NOMO-1 treated with DMSO at 0.1 percent for 48 hours (cell line): ENCODE results near the gene RMDN2.
A peak's percentile ranks its signal among the peaks of the same experiment; 100 is the strongest.

Source experiments
- DNase-seq: peaks from one replicate; lab custom pipeline; 2025; ENCODE audit not compliant: unreplicated experiment; lab: John Stamatoyannopoulos, UW

The RMDN2 gene

DNA sequence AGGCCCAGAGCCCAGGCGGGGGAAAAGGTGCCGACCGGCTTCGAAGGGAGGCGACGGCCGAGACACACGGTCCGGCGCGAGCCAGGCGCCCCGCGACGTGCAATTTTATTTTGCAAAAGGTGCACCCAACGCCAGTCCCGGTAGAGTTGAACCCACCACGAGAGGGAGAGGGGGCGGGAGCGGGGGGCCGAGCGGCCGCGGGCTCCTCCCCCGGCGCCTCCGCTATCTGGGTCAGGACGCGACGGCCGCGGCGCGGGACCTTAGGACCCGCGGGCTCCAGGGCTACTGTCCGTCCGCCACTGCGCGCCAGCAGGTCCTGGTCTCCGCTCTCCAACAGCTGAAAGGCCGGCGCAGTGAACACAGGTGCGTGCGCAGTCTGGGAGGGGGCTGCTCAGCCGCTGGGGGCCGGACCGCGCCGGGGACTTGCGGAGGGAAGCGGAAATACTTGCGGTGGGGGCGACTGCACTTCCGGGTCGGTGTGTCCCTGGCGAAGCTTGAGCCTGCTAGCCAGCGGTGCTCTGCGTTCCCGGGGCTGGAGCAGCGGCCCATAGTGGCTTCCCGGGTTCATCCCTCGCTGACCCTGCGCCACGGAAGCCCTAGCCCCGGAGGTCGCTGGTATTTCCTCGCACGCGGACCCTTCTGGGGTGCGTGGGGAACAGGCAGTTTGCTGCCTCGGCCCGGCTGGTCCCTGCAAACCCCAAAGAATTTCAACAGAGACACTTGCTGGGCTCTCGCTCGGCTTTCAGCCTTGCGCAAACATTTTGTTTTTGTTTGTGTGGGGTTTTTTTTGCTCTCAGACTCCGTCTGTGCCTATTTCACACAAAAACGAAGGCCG lies at the start of gene RMDN2:
RMDN2 (plus strand) TSS at position 225 of the 835 bp plus-strand sequence. CDS start 3,991 bp downstream, outside the sequence.
- peak; percentile 84 for DNase-seq

- DNase-seq = no peak
Measured at GRCh38 chr2:37875403-37875906, 49.6 kb upstream of the RMDN2 start.

- no peak for DNase-seq
Measured at GRCh38 chr2:37876227-37876626, 48.9 kb upstream of the RMDN2 start.

GRCh38 chr2:37877457-37878315 lies 47.4 kb upstream of the RMDN2 start:
- peak; percentile 70 for DNase-seq

DNA sequence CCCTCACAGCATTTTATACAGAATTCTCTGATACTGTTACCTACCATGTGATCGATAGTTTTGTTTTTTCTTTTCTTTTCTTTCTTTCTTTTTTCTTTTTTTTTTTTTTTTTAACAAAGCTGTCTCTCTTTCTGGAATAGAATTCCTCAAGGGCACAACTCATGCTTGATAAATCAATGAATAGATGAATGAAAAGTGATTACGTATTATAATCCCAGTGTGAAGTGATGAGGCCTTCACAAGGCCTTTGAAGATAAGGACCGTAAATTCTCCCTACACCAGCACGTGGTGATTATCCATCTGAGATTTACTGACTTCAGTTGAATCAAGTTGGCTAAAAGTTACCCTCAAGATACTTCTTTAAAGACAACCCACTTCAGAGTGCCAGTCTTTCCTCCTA lies 46.6 kb upstream of the RMDN2 start:
- DNase-seq = no peak

GRCh38 chr2:37880551-37880950 lies 44.5 kb upstream of the RMDN2 start:
- DNase-seq = no peak

- DNase-seq = no peak
Measured at GRCh38 chr2:37881397-37881796, 43.7 kb upstream of the RMDN2 start.

- DNase-seq = no peak
Measured at GRCh38 chr2:37882036-37882435, 43.1 kb upstream of the RMDN2 start.

DNA sequence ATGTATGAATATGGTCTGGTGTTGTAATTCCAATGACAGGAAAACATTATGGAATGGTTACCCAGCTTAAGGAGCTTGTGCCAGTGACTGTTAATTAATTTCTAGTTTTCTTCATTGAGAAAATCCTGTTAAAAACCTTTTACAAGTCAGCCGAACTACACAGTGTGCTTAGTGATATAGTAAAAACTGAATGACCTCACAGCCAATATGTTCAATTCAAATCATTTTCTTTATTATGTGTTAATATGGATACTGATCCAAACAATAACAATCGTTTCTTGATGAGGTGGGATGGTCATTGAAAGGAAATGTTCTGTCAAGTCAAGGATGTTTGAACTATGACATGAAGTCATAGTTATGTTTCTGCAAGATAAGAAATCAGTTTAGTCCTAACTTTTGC lies 41.6 kb upstream of the RMDN2 start:
- DNase-seq = no peak

- no peak for DNase-seq
Measured at GRCh38 chr2:37885329-37885993, 39.6 kb upstream of the RMDN2 start.

GRCh38 chr2:37886745-37887144 lies 38.3 kb upstream of the RMDN2 start:
- no peak for DNase-seq

DNA sequence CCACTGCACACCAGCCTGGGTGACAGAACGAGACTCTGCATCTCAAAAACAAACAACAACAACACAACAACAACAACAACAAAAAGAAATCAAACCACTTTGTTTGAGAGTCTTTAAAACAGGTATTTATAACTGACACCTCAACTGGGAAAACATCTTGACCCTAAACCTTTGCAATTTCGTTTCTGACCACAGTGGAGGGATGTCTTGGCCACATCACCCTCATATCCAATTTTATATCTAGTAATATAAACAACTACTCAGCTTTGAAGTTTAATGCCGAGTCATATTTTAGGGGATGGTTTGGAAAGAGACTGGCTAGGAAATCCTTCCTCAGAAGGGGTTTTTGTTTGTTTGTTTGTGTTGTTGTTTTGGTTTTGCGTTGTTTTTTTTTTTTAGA lies 37.8 kb upstream of the RMDN2 start:
- DNase-seq = no peak

DNA sequence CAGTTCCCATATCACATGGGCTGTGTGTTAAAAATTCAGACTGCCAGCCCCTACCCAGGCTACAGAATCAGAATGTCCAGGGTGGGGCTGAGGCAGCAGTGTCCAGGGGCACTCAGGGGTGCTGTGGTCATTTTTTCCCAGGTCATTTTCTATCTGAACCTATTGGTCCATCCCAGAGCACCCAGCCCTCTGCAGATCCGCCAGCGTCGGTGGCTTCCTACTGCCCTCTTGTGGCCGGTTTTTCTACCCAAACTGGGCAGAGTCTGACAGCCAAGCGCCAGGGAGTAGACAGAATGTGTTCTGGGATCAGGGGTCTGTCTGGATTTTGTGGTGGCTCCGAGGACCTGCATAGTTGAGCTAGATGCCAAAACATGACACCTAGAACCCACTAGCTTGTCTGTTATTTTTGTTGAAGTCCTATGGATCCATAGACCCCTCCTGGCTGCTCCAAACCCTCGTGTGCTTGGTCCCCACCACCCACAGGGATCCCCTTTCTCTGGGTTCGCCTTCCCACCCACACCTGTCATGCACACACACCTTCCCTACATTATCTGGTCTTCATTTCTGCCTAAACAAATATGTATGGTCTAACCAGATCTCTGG lies 34.1 kb upstream of the RMDN2 start:
- peak; percentile 66 for DNase-seq

DNA sequence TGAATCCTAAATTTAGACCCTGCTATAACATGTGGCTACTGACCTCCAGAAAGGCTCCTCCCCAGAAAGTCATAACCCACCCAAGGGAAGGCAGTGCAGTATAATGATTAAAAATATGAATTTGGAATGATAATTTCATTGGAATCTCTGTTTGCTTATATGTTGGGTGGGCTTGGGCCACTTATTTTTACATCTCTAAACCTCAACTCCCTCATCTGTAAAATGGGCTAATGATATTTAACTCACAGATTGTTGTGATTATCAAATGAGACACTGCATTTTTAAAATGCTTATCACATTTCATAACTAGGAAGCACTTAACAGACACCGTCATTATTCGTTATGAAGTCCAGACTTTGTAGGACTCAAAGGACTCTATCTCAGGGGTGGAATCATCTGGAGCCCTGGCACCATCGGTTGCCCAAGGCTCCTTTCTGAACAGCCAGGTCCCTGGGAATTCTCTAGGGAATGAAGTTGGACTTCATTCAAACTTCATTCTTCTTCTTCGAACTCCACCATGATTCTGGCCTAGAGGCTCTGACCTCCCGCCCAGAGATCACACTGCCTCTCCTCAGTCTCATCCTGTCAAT lies 33.1 kb upstream of the RMDN2 start:
- DNase-seq = peak; percentile 30

DNA sequence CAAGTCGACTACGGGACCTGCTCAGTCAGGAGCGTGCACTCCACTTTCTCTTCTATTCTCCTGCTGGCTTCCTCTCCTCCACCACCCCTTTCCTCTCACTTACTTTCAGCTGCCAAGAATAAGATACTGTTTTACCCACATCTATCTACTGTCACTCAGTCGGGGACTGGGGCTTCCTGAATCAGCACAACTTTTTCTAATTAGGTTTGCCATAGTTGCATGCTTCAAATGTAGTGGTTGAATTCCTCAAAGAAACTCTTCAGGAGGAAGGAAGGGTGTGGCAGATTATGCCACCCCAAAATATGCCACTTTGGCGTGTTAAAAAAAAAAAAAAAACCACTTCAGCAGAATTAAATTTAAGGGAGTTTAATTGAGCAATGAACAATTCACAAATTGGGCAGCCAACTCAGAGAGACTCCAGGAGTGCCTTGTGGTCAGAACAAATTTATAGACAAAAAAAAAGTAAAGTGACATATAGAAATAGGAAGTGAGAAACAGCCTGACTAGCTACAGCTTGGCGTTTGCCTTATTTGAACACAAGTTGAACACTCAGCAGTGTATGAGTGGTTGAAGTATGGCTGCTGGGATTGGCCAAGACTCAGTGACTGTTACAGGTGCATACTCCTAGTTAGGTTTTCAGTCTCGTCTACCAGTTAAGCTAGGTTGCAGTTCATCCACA lies 32.5 kb upstream of the RMDN2 start:
- peak; percentile 98 for DNase-seq

DNA sequence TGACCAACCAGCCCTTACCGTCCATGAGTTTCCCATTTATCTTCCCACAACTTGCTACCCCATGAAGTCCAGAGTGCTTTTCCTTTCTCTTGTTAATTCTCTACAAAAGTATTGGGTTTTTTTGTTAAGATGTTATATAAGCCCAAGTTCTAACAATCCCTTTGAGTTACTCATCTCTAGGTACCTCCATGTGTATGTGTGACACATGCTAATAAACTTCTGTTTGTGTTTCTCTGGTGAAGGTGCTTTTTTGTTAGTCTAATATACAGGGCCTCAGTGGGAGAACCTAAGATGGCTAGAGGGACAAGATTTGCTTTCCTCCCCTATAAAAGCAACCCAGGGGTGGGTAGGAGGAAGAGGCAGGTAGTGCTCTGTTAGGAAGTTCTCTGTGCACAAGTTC lies 31.8 kb upstream of the RMDN2 start:
- no peak for DNase-seq

DNA sequence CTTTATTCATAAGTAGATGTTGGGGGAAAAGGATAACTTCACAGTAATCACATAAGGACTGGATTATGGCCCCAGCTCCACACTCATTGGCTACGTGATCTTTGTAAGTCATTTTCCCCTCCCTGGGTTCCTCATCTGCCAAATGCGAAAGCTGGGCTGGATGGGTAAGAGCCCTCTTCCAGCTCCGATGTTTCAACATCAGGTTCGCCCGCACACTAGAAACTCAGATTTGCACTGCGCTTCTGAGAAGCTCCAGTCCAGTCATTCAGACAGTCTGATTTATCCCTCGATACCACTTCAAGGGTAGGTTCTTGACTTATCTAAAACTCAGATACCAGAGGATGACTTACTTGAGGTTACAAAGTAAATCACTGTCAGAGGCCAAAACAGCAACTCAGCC lies 31.0 kb upstream of the RMDN2 start:
- DNase-seq = no peak

DNA sequence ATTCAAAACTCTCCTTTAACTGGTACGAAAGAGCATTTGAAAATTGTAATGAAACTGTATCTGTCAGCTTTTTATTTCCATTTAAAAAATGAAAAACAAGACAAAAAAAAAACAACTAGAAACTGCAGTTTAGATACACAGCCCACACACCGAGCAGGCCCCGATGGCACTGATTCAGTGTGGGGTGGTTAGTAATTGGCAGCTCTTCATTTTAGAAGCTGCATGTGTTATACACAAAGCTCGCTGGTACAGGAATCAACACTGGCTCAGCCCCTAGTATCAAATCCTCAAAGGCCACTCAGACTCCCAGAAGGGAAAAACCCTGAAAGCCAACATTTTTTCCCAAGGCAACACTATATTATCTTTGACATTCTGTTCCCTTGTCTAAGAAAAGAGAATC lies 30.5 kb upstream of the RMDN2 start:
- no peak for DNase-seq

- peak; percentile 74 for DNase-seq
Measured at GRCh38 chr2:37895140-37895539, 29.9 kb upstream of the RMDN2 start.

GRCh38 chr2:37896319-37896718 lies 28.8 kb upstream of the RMDN2 start:
- DNase-seq = peak; percentile 35
